Loucy (cell line): ENCODE data around the gene GLDC.

Experiments used
- EZH2phosphoT487 ChIP-seq: fragments of 200-600 bp; IDR thresholded peaks from 2 replicates; pipeline ENCODE4 v1.6.1; 2018; ENCODE audit warnings: antibody characterized with exemption, mild to moderate bottlenecking, moderate library complexity, borderline replicate concordance
- TF ChIP-seq, protein P1 (sequence below): fragments of 200-600 bp; sonication (generic); conservative IDR thresholded peaks from 2 replicates; pipeline ENCODE4 v1.5.1; 2014; ENCODE audit warnings: mild to moderate bottlenecking, antibody characterized with exemption, low read length

DNA sequence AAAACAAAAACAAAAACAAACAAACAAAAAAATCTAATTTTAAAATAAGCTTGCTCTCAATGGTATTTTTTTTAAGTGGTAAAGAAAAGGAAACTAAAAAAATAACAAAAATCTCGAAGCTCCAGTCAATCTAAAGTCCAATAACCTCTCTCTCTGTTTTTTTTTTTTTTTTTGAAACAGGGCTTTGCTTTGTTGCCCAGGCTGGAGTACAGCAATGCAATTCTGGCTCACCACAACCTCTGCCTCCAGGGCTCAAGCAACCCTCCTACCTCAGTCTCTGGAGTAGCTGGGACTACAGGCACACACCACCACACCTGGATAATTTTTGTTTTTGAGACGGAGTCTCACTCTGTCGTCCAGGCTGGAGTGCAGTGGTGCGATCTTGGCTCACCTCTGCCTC lies 25.9 kb upstream of the GLDC start:
- TF ChIP-seq, protein P1, sequence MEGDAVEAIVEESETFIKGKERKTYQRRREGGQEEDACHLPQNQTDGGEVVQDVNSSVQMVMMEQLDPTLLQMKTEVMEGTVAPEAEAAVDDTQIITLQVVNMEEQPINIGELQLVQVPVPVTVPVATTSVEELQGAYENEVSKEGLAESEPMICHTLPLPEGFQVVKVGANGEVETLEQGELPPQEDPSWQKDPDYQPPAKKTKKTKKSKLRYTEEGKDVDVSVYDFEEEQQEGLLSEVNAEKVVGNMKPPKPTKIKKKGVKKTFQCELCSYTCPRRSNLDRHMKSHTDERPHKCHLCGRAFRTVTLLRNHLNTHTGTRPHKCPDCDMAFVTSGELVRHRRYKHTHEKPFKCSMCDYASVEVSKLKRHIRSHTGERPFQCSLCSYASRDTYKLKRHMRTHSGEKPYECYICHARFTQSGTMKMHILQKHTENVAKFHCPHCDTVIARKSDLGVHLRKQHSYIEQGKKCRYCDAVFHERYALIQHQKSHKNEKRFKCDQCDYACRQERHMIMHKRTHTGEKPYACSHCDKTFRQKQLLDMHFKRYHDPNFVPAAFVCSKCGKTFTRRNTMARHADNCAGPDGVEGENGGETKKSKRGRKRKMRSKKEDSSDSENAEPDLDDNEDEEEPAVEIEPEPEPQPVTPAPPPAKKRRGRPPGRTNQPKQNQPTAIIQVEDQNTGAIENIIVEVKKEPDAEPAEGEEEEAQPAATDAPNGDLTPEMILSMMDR = no peak
- TF ChIP-seq EZH2phosphoT487 = no peak
